IMR-90 (cell line): Measurements from ENCODE around the gene LHX5.

ENCODE experiments used
- BHLHE40 ChIP-seq: fragments of 150-350 bp; IDR thresholded peaks from 2 replicates; pipeline ENCODE4 v1.6.1; 2016; ENCODE audit warnings: mild to moderate bottlenecking, low read depth, low read length
- CEBPB ChIP-seq: IDR thresholded peaks from 2 replicates; pipeline ENCODE4 v1.6.1; 2012; ENCODE audit warnings: low read depth, low read length, improper control_type of control experiment
- FOS ChIP-seq: fragments of 150-350 bp; IDR thresholded peaks from 2 replicates; pipeline ENCODE4 v1.6.1; 2016; ENCODE audit warnings: low read depth, low read length
- MAFK ChIP-seq: IDR thresholded peaks from 2 replicates; pipeline ENCODE4 v1.6.1; 2012; ENCODE audit warnings: low read depth, low read length, improper control_type of control experiment
- MAZ ChIP-seq: IDR thresholded peaks from 2 replicates; pipeline ENCODE4 v1.6.1; 2012; ENCODE audit warnings: low read depth, mild to moderate bottlenecking, low read length, improper control_type of control experiment, moderate library complexity, borderline replicate concordance
- MXI1 ChIP-seq: IDR thresholded peaks from 2 replicates; pipeline ENCODE4 v1.6.1; 2012; ENCODE audit warnings: low read depth, mild to moderate bottlenecking, low read length, moderate library complexity, borderline replicate concordance
- NFE2L2 ChIP-seq: fragments of 150-350 bp; IDR thresholded peaks from 2 replicates; pipeline ENCODE4 v1.6.1; 2016; ENCODE audit warnings: low read depth, mild to moderate bottlenecking, low read length
- POLR2A ChIP-seq: IDR thresholded peaks from 2 replicates; pipeline ENCODE4 v1.6.1; 2012; ENCODE audit warnings: mild to moderate bottlenecking, low read depth, low read length
- RAD21 ChIP-seq: IDR thresholded peaks from 2 replicates; pipeline ENCODE4 v1.6.1; 2012; ENCODE audit warnings: low read length, improper control_type of control experiment
- RCOR1 ChIP-seq: IDR thresholded peaks from 2 replicates; pipeline ENCODE4 v1.6.1; 2012; ENCODE audit warnings: mild to moderate bottlenecking, low read length, improper control_type of control experiment; ENCODE audit not compliant: insufficient replicate concordance
- RFX5 ChIP-seq: IDR thresholded peaks from 2 replicates; pipeline ENCODE4 v1.8.0; 2012; ENCODE audit warnings: low read depth, mild to moderate bottlenecking, low read length, moderate library complexity
- TF ChIP-seq, protein P1 (sequence below): conservative IDR thresholded peaks from 2 replicates; pipeline ENCODE4 v1.5.1; 2012; ENCODE audit warnings: mild to moderate bottlenecking, low read depth, low read length, improper control_type of control experiment
- TF ChIP-seq, protein P2 (sequence below): fragments of 150-350 bp; IDR thresholded peaks from 2 replicates; pipeline ENCODE4 v1.6.1; 2017; ENCODE audit warnings: mild to moderate bottlenecking, antibody characterized with exemption, low read length, low read depth

DNA sequence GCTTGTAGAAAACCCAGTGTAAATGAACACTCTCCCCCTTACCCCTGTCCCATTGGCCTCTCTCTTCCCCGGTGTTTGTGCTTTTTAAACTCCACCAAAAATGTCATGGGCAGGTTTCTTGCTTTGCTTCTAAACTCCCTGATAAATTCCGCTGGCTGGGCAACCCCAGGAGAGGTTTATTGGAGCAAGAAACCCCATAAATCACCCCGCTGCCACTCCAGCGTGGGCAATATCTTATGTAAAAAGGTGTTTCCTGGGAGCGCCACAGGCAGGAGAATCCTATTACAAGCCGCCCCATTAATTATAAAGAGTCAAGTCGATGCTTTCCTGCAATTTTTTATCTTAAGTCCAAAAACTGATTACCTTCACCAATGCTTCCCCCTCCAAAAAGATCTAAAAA, 22.8 kb downstream of the LHX5 start:
- TF ChIP-seq, protein P1, sequence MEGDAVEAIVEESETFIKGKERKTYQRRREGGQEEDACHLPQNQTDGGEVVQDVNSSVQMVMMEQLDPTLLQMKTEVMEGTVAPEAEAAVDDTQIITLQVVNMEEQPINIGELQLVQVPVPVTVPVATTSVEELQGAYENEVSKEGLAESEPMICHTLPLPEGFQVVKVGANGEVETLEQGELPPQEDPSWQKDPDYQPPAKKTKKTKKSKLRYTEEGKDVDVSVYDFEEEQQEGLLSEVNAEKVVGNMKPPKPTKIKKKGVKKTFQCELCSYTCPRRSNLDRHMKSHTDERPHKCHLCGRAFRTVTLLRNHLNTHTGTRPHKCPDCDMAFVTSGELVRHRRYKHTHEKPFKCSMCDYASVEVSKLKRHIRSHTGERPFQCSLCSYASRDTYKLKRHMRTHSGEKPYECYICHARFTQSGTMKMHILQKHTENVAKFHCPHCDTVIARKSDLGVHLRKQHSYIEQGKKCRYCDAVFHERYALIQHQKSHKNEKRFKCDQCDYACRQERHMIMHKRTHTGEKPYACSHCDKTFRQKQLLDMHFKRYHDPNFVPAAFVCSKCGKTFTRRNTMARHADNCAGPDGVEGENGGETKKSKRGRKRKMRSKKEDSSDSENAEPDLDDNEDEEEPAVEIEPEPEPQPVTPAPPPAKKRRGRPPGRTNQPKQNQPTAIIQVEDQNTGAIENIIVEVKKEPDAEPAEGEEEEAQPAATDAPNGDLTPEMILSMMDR: no peak
- TF ChIP-seq POLR2A (no peak), CEBPB (no peak), RAD21 (no peak), RFX5 (no peak), BHLHE40 (no peak), RCOR1 (no peak), MXI1 (no peak), MAZ (no peak), NFE2L2 (no peak), FOS (no peak), MAFK (no peak)
- TF ChIP-seq, protein P2, sequence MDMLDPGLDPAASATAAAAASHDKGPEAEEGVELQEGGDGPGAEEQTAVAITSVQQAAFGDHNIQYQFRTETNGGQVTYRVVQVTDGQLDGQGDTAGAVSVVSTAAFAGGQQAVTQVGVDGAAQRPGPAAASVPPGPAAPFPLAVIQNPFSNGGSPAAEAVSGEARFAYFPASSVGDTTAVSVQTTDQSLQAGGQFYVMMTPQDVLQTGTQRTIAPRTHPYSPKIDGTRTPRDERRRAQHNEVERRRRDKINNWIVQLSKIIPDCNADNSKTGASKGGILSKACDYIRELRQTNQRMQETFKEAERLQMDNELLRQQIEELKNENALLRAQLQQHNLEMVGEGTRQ: no peak
